Endothelial cell (in vitro differentiated cells): ENCODE data around the gene HSP90AB1. TPM values are rescaled to one million over a fixed set of nuclear protein-coding genes. Genes with fewer than 3 reads are reported as not detected.
A peak's percentile ranks its signal among the peaks of the same experiment; 100 is the strongest.

Experiments used
- DNase-seq: peaks from one replicate; pipeline ENCODE4 v3.0.0; 2021; ENCODE audit warnings: low spot score
- H3K27ac Mint-ChIP-seq: one replicate; pipeline ENCODE4 v1.8.0; 2021; ENCODE audit warnings: mixed read lengths, inconsistent platforms; ENCODE audit not compliant: unreplicated experiment
- H3K27me3 Mint-ChIP-seq: one replicate; pipeline ENCODE4 v1.8.0; 2021; ENCODE audit warnings: mild to moderate bottlenecking, moderate library complexity, mixed read lengths, inconsistent platforms; ENCODE audit not compliant: unreplicated experiment
- H3K36me3 Mint-ChIP-seq: one replicate; pipeline ENCODE4 v1.8.0; 2021; ENCODE audit warnings: mild to moderate bottlenecking, low read depth, mixed read lengths, inconsistent platforms; ENCODE audit not compliant: unreplicated experiment
- H3K4me1 Mint-ChIP-seq: one replicate; pipeline ENCODE4 v1.8.0; 2021; ENCODE audit warnings: mild to moderate bottlenecking, mixed read lengths, inconsistent platforms; ENCODE audit not compliant: unreplicated experiment
- H3K4me3 Mint-ChIP-seq: one replicate; pipeline ENCODE4 v1.8.0; 2021; ENCODE audit warnings: mild to moderate bottlenecking, mixed read lengths, inconsistent platforms; ENCODE audit not compliant: unreplicated experiment
- H3K9me3 Mint-ChIP-seq: one replicate; pipeline ENCODE4 v1.8.0; 2021; ENCODE audit warnings: mixed read lengths, inconsistent platforms; ENCODE audit not compliant: unreplicated experiment
- total RNA-seq: library from RNA; stranded (reverse); fragmentation: NEBNext Ultra II Directional; extraction: Animal tissue kit (Norgen Biotek cat#: 25700); gene quantifications from one replicate; pipeline ENCODE4 v1.2.1, GENCODE V29; 2021; ENCODE audit not compliant: unreplicated experiment
- TF ChIP-seq, protein P1 (sequence below): fragments of 200-600 bp; sonication (generic); IDR thresholded peaks from one replicate; pipeline ENCODE4 v1.5.0; 2021; ENCODE audit warnings: antibody characterized with exemption; ENCODE audit not compliant: unreplicated experiment

The HSP90AB1 gene
- total RNA-seq, 1 donor from 2014 or later: 962 TPM

- TF ChIP-seq, protein P1, sequence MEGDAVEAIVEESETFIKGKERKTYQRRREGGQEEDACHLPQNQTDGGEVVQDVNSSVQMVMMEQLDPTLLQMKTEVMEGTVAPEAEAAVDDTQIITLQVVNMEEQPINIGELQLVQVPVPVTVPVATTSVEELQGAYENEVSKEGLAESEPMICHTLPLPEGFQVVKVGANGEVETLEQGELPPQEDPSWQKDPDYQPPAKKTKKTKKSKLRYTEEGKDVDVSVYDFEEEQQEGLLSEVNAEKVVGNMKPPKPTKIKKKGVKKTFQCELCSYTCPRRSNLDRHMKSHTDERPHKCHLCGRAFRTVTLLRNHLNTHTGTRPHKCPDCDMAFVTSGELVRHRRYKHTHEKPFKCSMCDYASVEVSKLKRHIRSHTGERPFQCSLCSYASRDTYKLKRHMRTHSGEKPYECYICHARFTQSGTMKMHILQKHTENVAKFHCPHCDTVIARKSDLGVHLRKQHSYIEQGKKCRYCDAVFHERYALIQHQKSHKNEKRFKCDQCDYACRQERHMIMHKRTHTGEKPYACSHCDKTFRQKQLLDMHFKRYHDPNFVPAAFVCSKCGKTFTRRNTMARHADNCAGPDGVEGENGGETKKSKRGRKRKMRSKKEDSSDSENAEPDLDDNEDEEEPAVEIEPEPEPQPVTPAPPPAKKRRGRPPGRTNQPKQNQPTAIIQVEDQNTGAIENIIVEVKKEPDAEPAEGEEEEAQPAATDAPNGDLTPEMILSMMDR: no peak
- Mint-ChIP-seq H3K4me1 (peaks cover 3% of the 10 kb centered on the region), H3K27ac (no peak overlapping the region), H3K4me3 (peak overlapping the region; percentile 62), H3K9me3 (no peaks in the 10 kb centered on the region), H3K27me3 (peaks cover 15% of the 10 kb centered on the region), H3K36me3 (peaks cover 18% of the 10 kb centered on the region)
- DNase-seq: no peak
Observed at GRCh38 chr6:44300292-44300823, 53.5 kb downstream of the HSP90AB1 start.

- DNase-seq: no peak
- Mint-ChIP-seq H3K4me1 (peaks cover 3% of the 10 kb centered on the region), H3K27me3 (peaks cover 15% of the 10 kb centered on the region), H3K36me3 (peaks cover 23% of the 10 kb centered on the region), H3K27ac (no peak overlapping the region), H3K9me3 (no peaks in the 10 kb centered on the region), H3K4me3 (no peak overlapping the region)
- TF ChIP-seq, protein P1: no peak
Observed at GRCh38 chr6:44301106-44301505, 54.2 kb downstream of the HSP90AB1 start.

DNA sequence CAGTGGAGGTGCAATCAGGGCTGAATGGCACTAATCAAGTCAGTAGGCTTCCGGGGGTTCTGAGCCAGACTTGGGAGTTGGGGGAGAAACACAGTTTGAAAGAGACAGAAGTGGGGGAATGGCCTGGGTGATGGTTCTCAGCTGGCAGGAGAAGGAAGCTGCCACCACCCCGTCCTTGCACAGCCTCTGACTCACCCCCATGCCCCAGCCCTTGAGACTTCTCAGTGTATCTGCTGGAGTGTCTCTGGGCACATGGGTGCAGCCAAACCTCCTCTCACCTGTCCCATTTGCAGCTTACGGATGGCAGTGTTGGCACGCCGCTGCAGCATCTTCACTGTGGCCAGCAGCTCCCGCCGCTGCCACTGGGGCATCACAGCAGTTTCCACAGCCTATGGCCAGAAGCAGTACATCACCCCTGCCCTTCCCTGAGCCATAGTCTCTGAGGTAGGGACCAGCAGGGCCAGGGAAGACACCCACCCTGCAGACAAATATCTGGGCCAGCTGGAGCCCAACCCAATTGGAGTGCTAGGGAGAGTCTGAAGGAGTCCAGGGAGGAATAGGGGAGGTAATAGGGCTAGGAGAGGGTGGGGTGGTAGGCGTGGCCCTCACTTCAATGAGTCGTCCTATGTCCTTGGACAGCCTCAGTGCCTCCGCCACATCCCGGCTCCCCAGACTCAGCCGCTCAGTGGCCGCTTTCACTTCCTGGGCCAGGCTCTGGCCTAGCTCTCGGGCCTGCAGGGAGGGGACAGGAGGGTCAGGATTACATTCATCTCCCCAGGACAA is 55.1 kb downstream of the HSP90AB1 start:
- TF ChIP-seq, protein P1: no peak
- H3K27ac Mint-ChIP-seq: no peak overlapping the region
- peaks cover 7% of the 10 kb centered on the region for H3K27me3 Mint-ChIP-seq

DNA sequence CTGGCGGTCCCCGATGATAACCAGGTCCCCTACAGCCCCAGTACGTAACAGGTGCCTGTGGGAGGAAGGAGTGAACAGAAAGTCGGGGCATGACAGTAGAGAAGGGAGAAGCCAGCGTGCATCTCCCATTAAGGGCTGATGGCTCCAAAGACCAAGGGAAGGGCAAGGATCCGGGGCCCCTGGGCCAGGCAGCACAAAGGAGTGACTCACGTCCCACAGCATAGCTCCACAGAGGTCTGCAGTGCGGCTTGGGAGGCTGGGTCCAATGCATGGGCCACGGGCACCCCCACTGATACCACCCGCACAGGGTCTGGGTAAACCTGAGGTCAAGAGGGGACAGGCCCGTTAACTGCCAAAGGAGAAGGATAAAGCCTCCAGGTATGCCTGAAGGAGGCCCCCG is 56.0 kb downstream of the HSP90AB1 start:
- H3K4me1 Mint-ChIP-seq: peaks cover 3% of the 10 kb centered on the region
- H3K9me3 Mint-ChIP-seq: no peaks in the 10 kb centered on the region
- DNase-seq: no peak
- H3K27me3 Mint-ChIP-seq: peaks cover 6% of the 10 kb centered on the region
- no peak overlapping the region for H3K4me3 Mint-ChIP-seq
- no peak overlapping the region for H3K27ac Mint-ChIP-seq
- peaks cover 28% of the 10 kb centered on the region for H3K36me3 Mint-ChIP-seq
- TF ChIP-seq, protein P1: no peak

More for the DNA sequence above, 55.1 kb downstream of the HSP90AB1 start:
- DNase-seq: no peak
- peaks cover 23% of the 10 kb centered on the region for H3K36me3 Mint-ChIP-seq
- no peaks in the 10 kb centered on the region for H3K9me3 Mint-ChIP-seq
- H3K4me3 Mint-ChIP-seq: no peak overlapping the region
- peaks cover 3% of the 10 kb centered on the region for H3K4me1 Mint-ChIP-seq

Other genes starting within 250 kb of the HSP90AB1 start
- gene MRPL14, start 119.6 kb upstream of the HSP90AB1 start, total RNA-seq: 30.3 TPM
- 33.4 TPM for gene TMEM63B, start 119.5 kb upstream of the HSP90AB1 start, total RNA-seq
- gene CAPN11, start 88.3 kb upstream of the HSP90AB1 start, total RNA-seq: 2.3 TPM
- 11.2 TPM for gene MYMX, start 30.2 kb upstream of the HSP90AB1 start, total RNA-seq
- 142 TPM for gene SLC29A1, start 23.5 kb upstream of the HSP90AB1 start, total RNA-seq
- 31.8 TPM for gene SLC35B2, start 10.4 kb downstream of the HSP90AB1 start, total RNA-seq
- 16.7 TPM for gene NFKBIE, start 18.4 kb downstream of the HSP90AB1 start, total RNA-seq
- 0.28 TPM for gene TMEM151B, start 23.3 kb downstream of the HSP90AB1 start, total RNA-seq
- 16.0 TPM for gene AARS2, start 66.2 kb downstream of the HSP90AB1 start, total RNA-seq
- not detected for gene SPATS1, start 95.5 kb downstream of the HSP90AB1 start, total RNA-seq
- 17.3 TPM for gene CDC5L, start 140.6 kb downstream of the HSP90AB1 start, total RNA-seq